DOHH2 (cell line): Measurements from ENCODE around the gene APLF.

Source experiments
- H3F3A ChIP-seq: fragments of 200-600 bp; sonication (generic), shearing (Covaris generic); 2 replicates; pipeline ENCODE4 v1.6.0; 2016; ENCODE audit warnings: antibody characterized with exemption, mild to moderate bottlenecking; ENCODE audit not compliant: control insufficient read depth, insufficient read depth
- H3K27ac ChIP-seq: fragments of 200-600 bp; sonication (generic); 2 replicates; pipeline ENCODE4 v1.5.1; 2014; ENCODE audit warnings: low read depth, mild to moderate bottlenecking, low read length, moderate library complexity
- H3K27me3 ChIP-seq: fragments of 200-600 bp; sonication (generic); 2 replicates; pipeline ENCODE4 v1.6.1; 2014; ENCODE audit warnings: mild to moderate bottlenecking, low read length, mixed read lengths; ENCODE audit not compliant: control insufficient read depth
- H3K36me3 ChIP-seq: fragments of 200-600 bp; sonication (generic); 2 replicates; pipeline ENCODE4 v1.6.1; 2014; ENCODE audit warnings: mild to moderate bottlenecking, low read length, moderate library complexity, mixed read lengths; ENCODE audit not compliant: control insufficient read depth
- H3K4me1 ChIP-seq: fragments of 200-600 bp; sonication (generic); 2 replicates; pipeline ENCODE4 v1.6.1; 2014; ENCODE audit warnings: mild to moderate bottlenecking, low read length, mixed read lengths; ENCODE audit not compliant: control insufficient read depth
- H3K4me2 ChIP-seq: fragments of 200-600 bp; sonication (generic); 2 replicates; pipeline ENCODE4 v1.6.0; 2014; ENCODE audit warnings: mild to moderate bottlenecking, low read length, moderate library complexity
- H3K4me3 ChIP-seq: fragments of 200-600 bp; sonication (generic); 2 replicates; pipeline ENCODE4 v1.5.1; 2014; ENCODE audit warnings: mild to moderate bottlenecking, low read length, mixed read lengths
- H3K79me2 ChIP-seq: fragments of 200-600 bp; sonication (generic); 2 replicates; pipeline ENCODE4 v1.6.1; 2014; ENCODE audit warnings: mild to moderate bottlenecking, low read length, mixed read lengths; ENCODE audit not compliant: control insufficient read depth
- H3K9me2 ChIP-seq: fragments of 200-600 bp; sonication (generic); replicated peaks from 2 replicates; pipeline ENCODE4 v1.6.1; 2014; ENCODE audit warnings: mild to moderate bottlenecking, low read length, mixed read lengths; ENCODE audit not compliant: control insufficient read depth
- H3K9me3 ChIP-seq: fragments of 200-600 bp; sonication (generic); 2 replicates; pipeline ENCODE4 v1.6.1; 2014; ENCODE audit warnings: antibody characterized with exemption, low read length, mixed read lengths; ENCODE audit not compliant: control insufficient read depth, insufficient read depth
- H4K20me1 ChIP-seq: fragments of 200-600 bp; sonication (generic); 2 replicates; pipeline ENCODE4 v1.6.0; 2014; ENCODE audit warnings: low read depth, mild to moderate bottlenecking, antibody characterized with exemption, low read length, moderate library complexity; ENCODE audit not compliant: control insufficient read depth, insufficient read depth
- CTCF ChIP-seq: fragments of 200-600 bp; sonication (generic); IDR thresholded peaks from one replicate; pipeline ENCODE4 v1.5.1; 2014; ENCODE audit warnings: antibody characterized with exemption, mild to moderate bottlenecking, low read depth, low read length; ENCODE audit not compliant: poor library complexity, severe bottlenecking
- EZH2phosphoT487 ChIP-seq: fragments of 200-600 bp; sonication (generic); IDR thresholded peaks from 2 replicates; pipeline ENCODE4 v1.6.1; 2017; ENCODE audit warnings: borderline replicate concordance, mild to moderate bottlenecking, antibody characterized with exemption, low read length, moderate library complexity, mixed read lengths

APLF gene

GRCh38 chr2:68491582-68491981 is 24.2 kb downstream of the APLF start:
- H3K9me2 ChIP-seq = no peaks in the 10 kb centered on the region
- H3K4me3 ChIP-seq = no peak overlapping the region
- no peaks in the 10 kb centered on the region for H3K27me3 ChIP-seq
- H3K4me1 ChIP-seq = peaks cover 5% of the 10 kb centered on the region
- no peaks in the 10 kb centered on the region for H3K9me3 ChIP-seq
- H3K79me2 ChIP-seq = no peaks in the 10 kb centered on the region
- TF ChIP-seq EZH2phosphoT487 (no peak), CTCF (no peak)
- no peaks in the 10 kb centered on the region for H3K36me3 ChIP-seq
- H4K20me1 ChIP-seq = no peaks in the 10 kb centered on the region
- H3K4me2 ChIP-seq = no peak overlapping the region
- H3F3A ChIP-seq = no peaks in the 10 kb centered on the region
- no peak overlapping the region for H3K27ac ChIP-seq

GRCh38 chr2:68499133-68499532 is 31.7 kb downstream of the APLF start:
- no peaks in the 10 kb centered on the region for H4K20me1 ChIP-seq
- H3K4me2 ChIP-seq = no peak overlapping the region
- H3K9me2 ChIP-seq = no peaks in the 10 kb centered on the region
- H3K27me3 ChIP-seq = no peaks in the 10 kb centered on the region
- H3K79me2 ChIP-seq = no peaks in the 10 kb centered on the region
- TF ChIP-seq EZH2phosphoT487 (no peak), CTCF (no peak)
- no peaks in the 10 kb centered on the region for H3K36me3 ChIP-seq
- no peak overlapping the region for H3K27ac ChIP-seq
- H3K4me1 ChIP-seq = no peaks in the 10 kb centered on the region
- no peaks in the 10 kb centered on the region for H3K9me3 ChIP-seq
- no peaks in the 10 kb centered on the region for H3F3A ChIP-seq
- no peak overlapping the region for H3K4me3 ChIP-seq

- TF ChIP-seq CTCF (no peak), EZH2phosphoT487 (no peak)
- H3K36me3 ChIP-seq = no peaks in the 10 kb centered on the region
Measured at GRCh38 chr2:68500649-68501048, 33.3 kb downstream of the APLF start.

GRCh38 chr2:68501768-68502167 is 34.4 kb downstream of the APLF start:
- Histone ChIP-seq H3K4me3 (no peak overlapping the region), H3K36me3 (no peaks in the 10 kb centered on the region), H3F3A (no peaks in the 10 kb centered on the region), H3K9me2 (no peaks in the 10 kb centered on the region), H3K27ac (no peak overlapping the region), H3K9me3 (no peaks in the 10 kb centered on the region), H3K79me2 (no peaks in the 10 kb centered on the region), H3K4me2 (no peak overlapping the region), H4K20me1 (no peaks in the 10 kb centered on the region), H3K27me3 (no peaks in the 10 kb centered on the region), H3K4me1 (no peaks in the 10 kb centered on the region)
- TF ChIP-seq CTCF = no peak
- TF ChIP-seq EZH2phosphoT487 = no peak

More at GRCh38 chr2:68500649-68501048, 33.3 kb downstream of the APLF start:
- Histone ChIP-seq H3K9me3 (no peaks in the 10 kb centered on the region), H3K4me2 (no peak overlapping the region), H3K79me2 (no peaks in the 10 kb centered on the region), H3K27me3 (no peaks in the 10 kb centered on the region), H3K4me3 (no peak overlapping the region), H3K9me2 (no peaks in the 10 kb centered on the region), H3K4me1 (no peaks in the 10 kb centered on the region), H3K27ac (no peak overlapping the region), H4K20me1 (no peaks in the 10 kb centered on the region), H3F3A (no peaks in the 10 kb centered on the region)
